GM12864 (cell line): Measurements from ENCODE around the gene ACOX1.
"Not testable (repeated sequence)": the region's sequence is repeated elsewhere in the genome, so short reads cannot be mapped to it uniquely, and the experiment has no call there.

Source experiments
- DNase-seq: peaks from one replicate; pipeline ENCODE4 v3.0.0-alpha.2; 2011; ENCODE audit warnings: low read depth
- H3K4me3 ChIP-seq: 2 replicates; pipeline ENCODE4 v1.5.1; 2011; ENCODE audit warnings: mild to moderate bottlenecking, low read depth, low read length, control low read depth
- TF ChIP-seq, protein P1 (sequence below): IDR thresholded peaks from 2 replicates; pipeline ENCODE4 v1.5.1; 2011; ENCODE audit warnings: low read depth, mild to moderate bottlenecking, moderate library complexity, low read length, control low read depth, inconsistent platforms; ENCODE audit errors: missing control alignments

Gene ACOX1

DNA sequence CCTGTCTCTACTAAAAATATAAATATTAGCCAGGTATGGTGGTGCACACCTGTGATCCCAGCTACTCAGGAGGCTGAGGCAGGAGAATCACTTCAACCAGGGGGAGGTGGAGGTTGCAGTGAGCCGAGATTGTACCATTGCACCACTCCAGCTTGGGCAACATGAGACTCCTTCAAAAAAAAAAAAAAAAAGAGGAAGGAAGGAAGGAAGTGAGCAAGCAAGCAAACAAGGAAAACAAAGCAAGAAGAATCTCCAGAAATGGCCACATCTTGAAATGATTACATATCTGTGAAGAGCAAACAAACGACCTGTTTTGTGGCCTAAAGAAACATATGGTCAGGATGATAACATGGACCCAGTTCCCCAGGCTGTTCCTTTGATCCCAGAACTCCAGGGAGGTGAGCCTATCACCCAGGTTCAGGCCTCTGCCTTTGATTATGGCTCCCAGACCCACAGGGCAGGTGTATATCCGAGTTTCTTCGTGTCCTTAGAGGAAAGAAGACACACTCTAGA is 8.9 kb downstream of the ACOX1 start:
- TF ChIP-seq, protein P1, sequence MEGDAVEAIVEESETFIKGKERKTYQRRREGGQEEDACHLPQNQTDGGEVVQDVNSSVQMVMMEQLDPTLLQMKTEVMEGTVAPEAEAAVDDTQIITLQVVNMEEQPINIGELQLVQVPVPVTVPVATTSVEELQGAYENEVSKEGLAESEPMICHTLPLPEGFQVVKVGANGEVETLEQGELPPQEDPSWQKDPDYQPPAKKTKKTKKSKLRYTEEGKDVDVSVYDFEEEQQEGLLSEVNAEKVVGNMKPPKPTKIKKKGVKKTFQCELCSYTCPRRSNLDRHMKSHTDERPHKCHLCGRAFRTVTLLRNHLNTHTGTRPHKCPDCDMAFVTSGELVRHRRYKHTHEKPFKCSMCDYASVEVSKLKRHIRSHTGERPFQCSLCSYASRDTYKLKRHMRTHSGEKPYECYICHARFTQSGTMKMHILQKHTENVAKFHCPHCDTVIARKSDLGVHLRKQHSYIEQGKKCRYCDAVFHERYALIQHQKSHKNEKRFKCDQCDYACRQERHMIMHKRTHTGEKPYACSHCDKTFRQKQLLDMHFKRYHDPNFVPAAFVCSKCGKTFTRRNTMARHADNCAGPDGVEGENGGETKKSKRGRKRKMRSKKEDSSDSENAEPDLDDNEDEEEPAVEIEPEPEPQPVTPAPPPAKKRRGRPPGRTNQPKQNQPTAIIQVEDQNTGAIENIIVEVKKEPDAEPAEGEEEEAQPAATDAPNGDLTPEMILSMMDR, result no peak
- no peak for DNase-seq
- no peak overlapping the region for H3K4me3 ChIP-seq

DNA sequence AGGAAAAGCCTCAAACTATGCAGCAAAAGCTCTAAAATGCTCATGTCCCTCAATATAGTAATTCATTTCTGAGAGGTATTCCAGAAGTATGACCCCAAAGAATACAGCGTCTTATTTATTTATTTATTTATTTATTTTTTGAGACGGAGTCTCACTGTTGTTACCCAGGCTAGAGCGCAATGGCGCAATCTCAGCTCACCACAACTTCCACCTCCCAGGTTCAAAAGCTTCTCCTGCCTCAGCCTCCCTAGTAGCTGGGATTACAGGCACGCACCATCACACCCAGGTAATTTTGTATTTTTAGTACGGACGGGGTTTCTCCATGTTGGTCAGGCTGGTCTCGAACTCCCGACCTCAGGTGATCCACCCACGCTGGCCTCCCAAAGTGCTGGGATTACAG is 9.9 kb downstream of the ACOX1 start:
- DNase-seq, H3K4me3 ChIP-seq: not testable (repeated sequence)

DNA sequence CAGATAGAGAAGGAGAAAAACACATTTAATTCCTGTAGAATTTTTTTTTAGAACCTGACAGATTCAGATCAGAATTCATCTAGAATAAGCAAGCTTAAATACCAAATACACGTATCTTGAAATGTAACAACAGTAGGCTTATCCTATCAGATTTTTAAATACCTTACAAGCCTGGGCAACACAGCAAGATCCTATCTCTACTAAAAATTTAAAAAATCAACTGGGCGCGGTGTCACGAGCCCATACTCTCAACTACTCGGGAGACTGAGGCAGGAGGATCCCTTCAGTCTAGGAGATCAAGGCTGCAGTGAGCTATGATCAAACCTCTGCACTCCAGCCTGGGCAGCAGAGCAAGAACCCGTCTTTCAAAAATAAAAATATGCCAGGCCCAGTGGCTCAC is 13.5 kb downstream of the ACOX1 start:
- no peak for DNase-seq
- TF ChIP-seq, protein P1, result no peak
- no peak overlapping the region for H3K4me3 ChIP-seq

DNA sequence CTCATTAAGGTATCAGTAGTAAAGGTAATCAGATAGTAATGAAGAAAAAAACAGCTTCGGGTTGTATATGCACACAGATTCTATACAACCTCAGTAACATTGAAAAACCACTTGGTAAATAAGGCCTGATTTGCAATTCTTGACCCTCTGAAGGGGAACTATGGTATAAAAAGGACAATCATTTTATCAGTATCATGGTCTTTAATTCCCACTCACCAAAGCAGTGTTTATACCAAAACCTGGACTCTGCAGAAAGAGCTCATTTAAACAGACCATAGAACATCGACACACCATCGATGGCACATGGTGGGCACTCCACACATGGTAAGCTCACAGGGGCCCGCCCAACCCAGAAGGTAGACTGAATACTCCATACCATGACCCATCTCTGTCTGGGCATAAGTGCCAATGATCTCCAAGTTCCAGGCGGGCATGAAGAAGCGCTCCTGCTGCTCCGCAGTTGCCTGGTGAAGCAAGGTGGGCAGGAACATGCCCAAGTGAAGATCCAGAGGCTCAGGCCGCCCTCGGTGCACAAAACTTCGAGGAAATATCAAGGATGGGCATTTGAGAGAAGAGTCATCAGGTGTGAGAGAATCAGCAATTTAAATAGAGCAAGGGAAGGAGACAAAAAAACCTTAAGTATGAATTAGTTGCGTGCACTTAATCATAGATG is 19.0 kb downstream of the ACOX1 start:
- H3K4me3 ChIP-seq, result no peak overlapping the region
- no peak for DNase-seq
- TF ChIP-seq, protein P1, result no peak

DNA sequence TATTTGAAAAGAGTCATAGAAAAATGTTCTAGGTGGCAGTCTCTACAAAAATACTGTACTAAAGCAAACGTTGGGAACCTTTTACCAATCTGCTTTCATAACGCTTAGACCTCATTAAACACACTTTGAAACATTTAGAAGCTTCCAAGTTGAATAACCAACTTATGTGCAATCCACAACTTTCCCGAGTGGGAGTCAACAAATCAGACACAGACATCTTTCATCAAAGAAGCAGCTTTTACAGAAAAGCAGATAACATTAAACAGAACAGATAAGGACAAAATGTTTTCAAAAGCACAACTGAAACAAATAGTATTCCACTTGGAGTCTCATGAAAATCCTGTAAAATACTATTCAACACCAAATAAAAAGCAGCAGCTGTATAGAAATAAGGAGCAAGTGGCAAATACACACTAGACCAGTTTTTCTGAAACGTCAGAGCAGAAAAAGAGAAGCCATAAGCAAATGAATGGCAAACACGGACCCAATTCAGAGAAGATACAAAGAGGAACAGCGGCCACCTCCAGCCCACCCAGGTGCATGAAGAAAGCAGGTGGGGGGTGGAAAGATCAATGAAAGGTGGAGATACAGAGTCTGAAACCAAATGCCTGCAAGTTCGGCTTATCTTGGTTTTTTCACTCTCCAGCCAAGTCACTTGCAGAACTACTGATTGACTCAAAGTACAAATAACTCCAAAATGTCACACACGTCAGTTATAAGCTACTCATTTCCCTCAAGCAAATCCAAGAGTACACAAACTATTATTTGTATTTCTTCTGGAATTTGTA is 19.7 kb downstream of the ACOX1 start:
- no peak for DNase-seq
- no peak overlapping the region for H3K4me3 ChIP-seq
- TF ChIP-seq, protein P1, result no peak

DNA sequence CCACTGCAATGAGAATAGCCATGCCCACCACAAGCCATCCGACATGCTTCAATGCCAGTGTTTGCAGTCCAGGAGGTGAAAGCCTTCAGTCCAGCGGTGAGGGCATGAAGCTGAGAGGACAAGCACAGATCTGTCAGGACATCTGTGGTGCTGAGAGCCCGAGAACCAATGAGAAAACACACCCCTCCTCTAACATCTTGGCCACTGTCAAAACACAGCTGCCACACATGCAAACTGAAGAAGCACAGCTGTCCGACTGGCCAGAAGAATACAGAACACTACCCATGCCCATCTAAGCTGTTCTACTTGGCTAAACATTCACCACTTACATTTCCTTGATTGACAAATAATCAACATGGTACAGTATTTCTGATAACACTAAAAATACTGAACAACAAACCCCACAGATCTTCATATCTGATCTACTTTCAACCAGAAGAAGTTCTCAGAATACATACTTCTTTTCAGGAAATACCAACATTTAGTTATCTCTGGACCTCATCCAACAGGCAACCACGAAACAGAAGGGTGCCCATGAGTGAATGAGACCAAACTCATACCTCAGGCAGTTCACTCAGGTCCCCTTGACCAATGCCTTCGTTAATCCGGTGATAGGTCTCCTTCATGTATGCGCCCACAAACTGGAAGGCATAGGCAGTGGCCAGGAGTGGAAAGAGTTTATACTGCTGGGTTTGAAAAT is 28.0 kb downstream of the ACOX1 start:
- no peak for DNase-seq
- TF ChIP-seq, protein P1, result no peak
- no peak overlapping the region for H3K4me3 ChIP-seq

DNA sequence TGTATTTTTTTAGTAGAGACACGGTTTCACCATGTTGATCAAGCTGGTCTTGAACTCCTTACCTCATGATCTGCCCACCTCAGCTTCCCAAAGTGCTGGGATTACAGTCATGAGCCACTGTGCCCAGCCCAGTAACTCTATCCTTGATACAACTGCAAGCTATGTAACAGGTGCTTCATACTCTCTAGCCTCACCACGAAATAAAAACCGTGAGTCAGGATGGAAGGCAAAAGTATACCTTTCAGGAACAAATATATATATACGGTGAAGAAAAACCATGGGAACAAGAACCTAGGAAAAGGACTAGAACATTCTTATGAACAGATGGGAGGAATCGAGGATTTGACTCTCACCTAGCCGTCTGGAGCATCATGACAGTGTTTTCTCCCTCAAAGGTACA is 28.5 kb downstream of the ACOX1 start:
- H3K4me3 ChIP-seq, result no peak overlapping the region
- no peak for DNase-seq
- TF ChIP-seq, protein P1, result no peak
